GM19328 (cell line): ENCODE results near the gene OMP.

ENCODE experiments used
- ATAC-seq: cut with Tn5 transposase; IDR thresholded peaks from one replicate; pipeline ENCODE4 v1.9.1; 2021; ENCODE audit warnings: mild to moderate bottlenecking, moderate library complexity; ENCODE audit not compliant: unreplicated experiment

The OMP gene

GRCh38 chr11:77136784-77137420, 34.3 kb downstream of the OMP start:
- ATAC-seq: no peak

- ATAC-seq: no peak
Measured at GRCh38 chr11:77137421-77137820, 34.8 kb downstream of the OMP start.

- ATAC-seq: no peak
Measured at GRCh38 chr11:77138106-77138649, 35.5 kb downstream of the OMP start.

- no peak for ATAC-seq
Measured at GRCh38 chr11:77139201-77139600, 36.6 kb downstream of the OMP start.

- ATAC-seq: no peak
Measured at GRCh38 chr11:77140231-77140851, 37.7 kb downstream of the OMP start.

- no peak for ATAC-seq
Measured at GRCh38 chr11:77141034-77141433, 38.4 kb downstream of the OMP start.

- ATAC-seq: no peak
Measured at GRCh38 chr11:77141475-77141874, 38.8 kb downstream of the OMP start.

GRCh38 chr11:77142091-77142975, 39.7 kb downstream of the OMP start:
- no peak for ATAC-seq

- ATAC-seq: no peak
Measured at GRCh38 chr11:77143405-77144020, 40.9 kb downstream of the OMP start.

- ATAC-seq: no peak
Measured at GRCh38 chr11:77144196-77144856, 41.7 kb downstream of the OMP start.

- no peak for ATAC-seq
Measured at GRCh38 chr11:77144857-77145428, 42.3 kb downstream of the OMP start.

- no peak for ATAC-seq
Measured at GRCh38 chr11:77146261-77147035, 43.8 kb downstream of the OMP start.

- no peak for ATAC-seq
Measured at GRCh38 chr11:77147036-77147315, 44.3 kb downstream of the OMP start.

- no peak for ATAC-seq
Measured at GRCh38 chr11:77147668-77148321, 45.2 kb downstream of the OMP start.

- no peak for ATAC-seq
Measured at GRCh38 chr11:77148963-77149715, 46.5 kb downstream of the OMP start.

GRCh38 chr11:77149716-77150392, 47.2 kb downstream of the OMP start:
- no peak for ATAC-seq

GRCh38 chr11:77150836-77151235, 48.2 kb downstream of the OMP start:
- no peak for ATAC-seq
